Heart right ventricle (tissue), 16 donors: ENCODE measurements around the gene SUGP2. TPM values are rescaled to one million over a fixed set of nuclear protein-coding genes. Genes with fewer than 3 reads are reported as not detected.

ENCODE experiments used
- ATAC-seq, 8 donors: fragments of 200-7000 bp; cut with Tn5 transposase; one replicate each; pipeline ENCODE4 v1.9.1; 2020; ENCODE audit warnings: mild to moderate bottlenecking in 8 of 8, moderate library complexity in 8 of 8, moderate number of reproducible peaks in 1 of 8
- DNase-seq, 2 donors: peaks; one replicate each; pipeline ENCODE4 v3.0.0-alpha.2; 2020
- H3K27ac ChIP-seq, 10 donors: fragments of 200-600 bp; sonication (generic) in 2 of 10; one replicate each; pipeline versions ENCODE4 v1.5.0 to v1.8.0; 2020 to 2022; ENCODE audit warnings: mild to moderate bottlenecking in 3 of 10
- H3K27me3 ChIP-seq, 7 donors: fragments of 200-600 bp; one replicate each; pipeline ENCODE4 v1.8.0; 2021 to 2022; ENCODE audit warnings: mild to moderate bottlenecking in 2 of 7
- H3K36me3 ChIP-seq, 9 donors: fragments of 200-600 bp; sonication (generic) in 1 of 9; one replicate each; pipeline versions ENCODE4 v1.5.0 to v1.8.0; 2020 to 2022; ENCODE audit warnings: mild to moderate bottlenecking in 2 of 9
- H3K4me1 ChIP-seq, 9 donors: fragments of 200-600 bp; sonication (generic) in 1 of 9; one replicate each; pipeline versions ENCODE4 v1.5.0 to v1.8.0; 2020 to 2022; ENCODE audit warnings: mild to moderate bottlenecking in 4 of 9
- H3K4me3 ChIP-seq, 10 donors: fragments of 200-600 bp; sonication (generic) in 2 of 10; one replicate each; pipeline versions ENCODE4 v1.5.0 to v1.8.0; 2020 to 2022; ENCODE audit warnings: mild to moderate bottlenecking in 7 of 10, moderate library complexity in 2 of 10
- H3K9me3 ChIP-seq, 11 donors: fragments of 200-600 bp in 10 of 11; sonication (generic) in 2 of 11; one replicate each; pipeline versions ENCODE4 v1.5.0 to v1.8.0; 2013 to 2022; ENCODE audit warnings: mild to moderate bottlenecking in 2 of 11, control low read depth in 1 of 11, moderate library complexity in 1 of 11
- CTCF ChIP-seq, 9 donors: fragments of 200-600 bp; sonication (generic) in 2 of 9; IDR thresholded peaks; one replicate each; pipeline versions ENCODE4 v1.5.0 to v1.8.0; 2021 to 2022; ENCODE audit warnings: antibody characterized with exemption in 9 of 9, mild to moderate bottlenecking in 5 of 9, moderate library complexity in 1 of 9
- WGBS, 2 donors: extraction: QIAGEN DNeasy Blood & Tissue Kit; methylation state at CpG; one replicate each; pipeline ENCODE4 v1.1.7; 2013; ENCODE audit warnings: inconsistent platforms in 1 of 2; 5-methylcytosine and 5-hydroxymethylcytosine counted together
- intact Hi-C, 10 donors: fragments of 100-400 bp; cut with DNase I; formaldehyde crosslinking; loops; one replicate each; pipeline versions ENCODE4 v1.11.1 to v1.14.2; 2022
- polyA plus RNA-seq, 2 donors: library from polyadenylated mRNA; stranded (reverse); fragments of 200-250 nt; gene quantifications; one replicate each; pipeline ENCODE4 v1.2.3, GENCODE V29; 2013
- total RNA-seq, 10 donors: library from RNA; stranded (reverse); fragmentation: NEBNext Ultra II Directional in 3 of 10; extraction: Animal tissue kit (Norgen Biotek cat#: 25700) in 3 of 10; gene quantifications; one replicate each; pipeline versions ENCODE4 v1.2.1 to v1.2.4, GENCODE V29; 2021 to 2023
- donor health status: Arrhythmogenic right ventricular cardiomyopathy.
- donor health status: ischemic (EF 13 %, LVEDD 7.1; RV severe dilation, severe dysfunction).
- donor health status: healthy with polysubstance abuse.
- donor health status: DM: no; HTN: yes; CAD: no.
- donor health status: DM: no; HTN: no; CAD: no.
- donor health status: ischemic (EF 25% LVEDD 6.9; RV normal size, moderate dysfunction).
- donor health status: ischemic (EF 25% LVEDD 5.7; RV mildly dilated, moderate dysfunction).
- donor health status: healthy.
- donor health status: DM: yes; HTN: yes; CAD: no.
- donor health status: Ischemic cardiomyopathy.
- donor health status: ischemic (EF 35%, LVEDD 5.7; RV mildly dilated, moderate dysfunction).
- donor health status: nonischemic (EF 11% LVEDD 7.7; RV severe dilation, severe dysfunction).
- donor health status: DM: yes; HTN: yes; CAD: no.
- donor health status: PGD.
- donor health status: ischemic (EF 29% LVEDD 5.4; RV normal size, mild dysfunction).
- donor health status: nonischemic (EF 23%, LVEDD 6.1; RV moderate dilation, normal function).

SUGP2 gene
- total and polyA plus RNA-seq, 12 donors: 27.2 to 85.2 (median 63.3) TPM

- H3K36me3 ChIP-seq: peaks cover 0 to 17% (median 0%) of the 10 kb centered on the region in 9 donors
- no peaks in the 10 kb centered on the region for H3K27me3 ChIP-seq
- H3K4me3 ChIP-seq: peak overlapping the region in 9 of 10 donors; percentile 34 to 86 (median 78)
- H3K27ac ChIP-seq: peak overlapping the region; percentile 55 to 92 (median 81)
- intact Hi-C loops: loop anchor here in 3 of 10 donors (2.0 kb wide), 2 partner anchors 74 to 76 kb away; partner anchors contain the start of gene TMEM161A (in 2 of the 3)
- 72 to 74% methylated on average over 4 of the region's 4 CpGs for WGBS, 2 donors
- peaks cover 0 to 52% (median 34%) of the 10 kb centered on the region in 9 donors for H3K4me1 ChIP-seq
- no peak for TF ChIP-seq CTCF (IDR thresholded peaks at IDR 0.05)
- no peak for DNase-seq
- ATAC-seq: no peak
- no peaks in the 10 kb centered on the region for H3K9me3 ChIP-seq
These were observed 29.3 kb upstream of the SUGP2 start for GRCh38 chr19:19062454-19063182.

DNA sequence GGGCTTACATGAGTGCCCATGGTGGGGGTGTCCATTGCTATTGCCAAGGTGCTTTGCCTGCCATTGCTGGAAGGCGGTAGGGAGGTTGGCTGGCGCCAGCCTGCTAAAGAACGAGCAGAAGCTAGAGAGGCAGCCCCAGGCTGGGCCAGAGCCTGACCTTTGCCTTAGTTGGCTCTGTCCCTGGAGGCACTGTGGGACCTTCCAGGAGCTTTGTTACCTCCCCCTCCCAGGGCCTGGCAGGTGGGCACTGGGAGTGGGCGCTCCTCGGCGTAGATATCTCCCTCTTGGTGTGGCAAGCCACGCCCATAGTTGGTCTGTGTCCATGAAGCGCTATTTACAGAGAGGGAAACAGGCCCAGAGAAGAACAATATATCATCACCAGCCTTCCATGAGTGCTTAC is 28.2 kb upstream of the SUGP2 start:
- ATAC-seq (peak in 5 of 8 donors; percentile 3 to 26 (median 8)), DNase-seq (peak; percentile 51 to 55)
- 48 to 73% methylated on average over 8 of the region's 8 CpGs for WGBS, 2 donors
- H3K27ac ChIP-seq: peak overlapping the region; percentile 55 to 92 (median 81)
- no peaks in the 10 kb centered on the region for H3K27me3 ChIP-seq
- no peak for TF ChIP-seq CTCF (IDR thresholded peaks at IDR 0.05)
- no peak overlapping the region for H3K4me3 ChIP-seq
- no peaks in the 10 kb centered on the region for H3K9me3 ChIP-seq
- intact Hi-C loops: no loop called here
- peaks cover 0 to 47% (median 30%) of the 10 kb centered on the region in 9 donors for H3K4me1 ChIP-seq
- peaks cover 0 to 28% (median 6%) of the 10 kb centered on the region in 9 donors for H3K36me3 ChIP-seq

DNA sequence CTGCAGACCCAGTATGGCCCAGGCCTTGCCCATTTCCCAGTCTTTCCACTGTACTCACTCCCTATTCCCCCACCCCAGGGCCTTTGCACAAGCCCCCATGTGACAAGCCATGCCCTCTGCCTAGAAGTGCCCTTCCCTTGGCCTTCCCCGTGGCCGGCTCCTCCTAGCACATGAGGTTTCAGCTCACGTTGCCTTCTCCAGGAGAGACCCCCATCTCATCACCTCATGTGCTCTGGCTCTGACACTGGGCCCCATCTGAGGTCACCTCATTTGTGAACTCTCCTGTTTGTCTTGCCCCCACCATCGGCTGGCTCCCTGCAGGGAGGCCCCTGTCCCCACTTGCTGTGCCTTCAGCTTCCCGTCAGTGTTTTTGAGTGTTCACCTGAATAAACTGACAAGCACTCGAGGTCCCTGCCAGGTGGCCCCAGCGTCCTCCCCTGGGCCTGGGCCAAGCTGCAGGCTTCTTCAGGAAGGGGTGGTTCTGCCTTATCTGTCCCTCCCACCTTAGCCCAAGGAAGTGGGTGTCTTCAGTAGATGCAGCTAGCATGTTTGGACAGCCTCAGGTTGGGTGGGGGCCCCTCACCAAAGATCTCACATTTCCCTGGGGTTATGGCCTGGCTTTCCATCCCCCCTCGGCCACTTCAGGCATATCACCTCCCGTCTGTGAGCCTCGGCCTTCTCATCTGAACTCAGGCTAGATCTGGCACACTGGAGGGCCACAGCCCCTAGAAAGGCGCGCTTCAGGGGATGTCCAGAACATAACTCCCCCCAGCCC is 26.7 kb upstream of the SUGP2 start:
- Histone ChIP-seq H3K27me3 (no peaks in the 10 kb centered on the region), H3K27ac (peak overlapping the region in 5 of 10 donors; percentile 7 to 92 (median 80)), H3K36me3 (peaks cover 0 to 40% (median 13%) of the 10 kb centered on the region in 9 donors), H3K4me3 (no peak overlapping the region), H3K9me3 (no peaks in the 10 kb centered on the region), H3K4me1 (peaks cover 0 to 36% (median 22%) of the 10 kb centered on the region in 9 donors)
- DNase-seq (no peak), ATAC-seq (no peak)
- intact Hi-C loops: loop anchor here in 2 of 10 donors (5.0 to 10.0 kb wide), 3 partner anchors 45 to 85 kb away; no protein-coding TSS in a partner anchor
- 69 to 77% methylated on average over 12 of the region's 12 CpGs for WGBS, 2 donors
- TF ChIP-seq CTCF (IDR thresholded peaks at IDR 0.05): no peak
